GM12878 (cell line): ENCODE data around the gene BORCS6. TPM values are rescaled to one million over a fixed set of nuclear protein-coding genes. Genes with fewer than 3 reads are reported as not detected.

Experiments used
- ATF7 ChIP-seq: fragments of 450-650 bp; IDR thresholded peaks from 2 replicates; pipeline ENCODE4 v1.6.1; 2016; ENCODE audit warnings: low read depth, mild to moderate bottlenecking
- BHLHE40 ChIP-seq, 2 experiments: fragments of 450-650 bp in 1 of 2; IDR thresholded peaks; 2 replicates each; pipeline ENCODE4 v1.6.1; 2011 to 2017; ENCODE audit warnings: low read depth in 2 of 2, borderline replicate concordance in 1 of 2, improper control_type of control experiment in 1 of 2, low read length in 1 of 2, mild to moderate bottlenecking in 1 of 2
- BRCA1 ChIP-seq: IDR thresholded peaks from 2 replicates; pipeline ENCODE4 v1.6.1; 2011; ENCODE audit warnings: low read depth, low read length, improper control_type of control experiment
- EED ChIP-seq: sonication (generic); IDR thresholded peaks from 2 replicates; pipeline ENCODE4 v1.6.1; 2016; ENCODE audit warnings: antibody characterized with exemption, low read depth
- EP300 ChIP-seq, 2 experiments: fragments of 150-350 bp in 1 of 2; IDR thresholded peaks; 2 replicates each; pipeline ENCODE4 v1.6.1; 2011 to 2012; ENCODE audit warnings: low read depth in 2 of 2, low read length in 2 of 2, borderline replicate concordance in 1 of 2, improper control_type of control experiment in 1 of 2, inconsistent platforms in 1 of 2; ENCODE audit not compliant: control insufficient read depth in 1 of 2
- HCFC1 ChIP-seq: fragments of 150-350 bp; IDR thresholded peaks from 2 replicates; pipeline ENCODE4 v1.6.1; 2014; ENCODE audit warnings: low read length
- HSF1 ChIP-seq: fragments of 150-350 bp; IDR thresholded peaks from 2 replicates; pipeline ENCODE4 v1.6.1; 2014; ENCODE audit warnings: mild to moderate bottlenecking, low read depth, low read length
- PML ChIP-seq: IDR thresholded peaks from 2 replicates; pipeline ENCODE4 v1.6.1; 2012; ENCODE audit warnings: low read length, inconsistent platforms
- RAD51 ChIP-seq: fragments of 450-650 bp; IDR thresholded peaks from 2 replicates; pipeline ENCODE4 v1.6.1; 2016; ENCODE audit warnings: moderate library complexity, mild to moderate bottlenecking, inconsistent platforms
- RUNX3 ChIP-seq: IDR thresholded peaks from 2 replicates; pipeline ENCODE4 v1.6.1; 2012; ENCODE audit warnings: low read length, inconsistent platforms
- SKIL ChIP-seq: fragments of 450-650 bp; IDR thresholded peaks from 2 replicates; pipeline ENCODE4 v1.6.1; 2017; ENCODE audit warnings: mild to moderate bottlenecking, low read depth, inconsistent platforms; ENCODE audit not compliant: poor library complexity, severe bottlenecking
- STAT3 ChIP-seq: IDR thresholded peaks from 2 replicates; pipeline ENCODE4 v1.6.1; 2011; ENCODE audit warnings: low read depth, low read length, improper control_type of control experiment
- ZBTB40 ChIP-seq: fragments of 450-650 bp; IDR thresholded peaks from 2 replicates; pipeline ENCODE4 v1.6.1; 2016; ENCODE audit warnings: mild to moderate bottlenecking, moderate library complexity, borderline replicate concordance
- ZNF217 ChIP-seq: fragments of 450-650 bp; IDR thresholded peaks from 2 replicates; pipeline ENCODE4 v1.6.1; 2017; ENCODE audit warnings: antibody characterized with exemption, mild to moderate bottlenecking
- ZNF592 ChIP-seq: fragments of 450-650 bp; IDR thresholded peaks from 2 replicates; pipeline ENCODE4 v1.6.1; 2017; ENCODE audit warnings: mild to moderate bottlenecking, moderate library complexity
- ZZZ3 ChIP-seq: IDR thresholded peaks from 2 replicates; pipeline ENCODE4 v1.6.1; 2011; ENCODE audit warnings: low read depth; ENCODE audit not compliant: control insufficient read depth, insufficient read length
- polyA plus RNA-seq, 11 experiments: library from polyadenylated mRNA; depleted of rRNA in 4 of 11; unstranded in 6 of 11; stranded (reverse) in 5 of 11; fragments of >200 nt; fragmentation: Nextera tagmentation in 4 of 11; fragmentation: Illumina TruSeq in 1 of 11; extraction: Ambion mirVana in 4 of 11; extraction: Trizol in 1 of 11; gene quantifications; 1 replicate in 1 of 11; 2 replicates in 10 of 11; pipeline versions ENCODE4 v1.2.1 to v1.2.3, GENCODE V29; 2011 to 2016; ENCODE audit warnings: inconsistent platforms in 2 of 11, missing spikeins in 2 of 11, low read depth in 1 of 11
- total RNA-seq, 4 experiments: library from RNA; depleted of rRNA in 3 of 4; stranded (reverse); fragments of >200 nt in 3 of 4; fragmentation: Illumina TruSeq in 1 of 4; extraction: Trizol in 1 of 4; gene quantifications; 2 replicates each; pipeline versions ENCODE4 v1.2.1 to v1.2.3, GENCODE V29; 2013 to 2021

BORCS6 gene
- total and polyA plus RNA-seq, 10 of the 15 experiments (the other 5 are each of a cell fraction or from before 2014, with no cell fraction given): 0.37 to 14.1 (median 6.7) TPM

GRCh38 chr17:8138672-8139371, 51.2 kb downstream of the BORCS6 start (continued):
- TF ChIP-seq HCFC1 (peak; percentile 28; the same call in 1 of the 2 replicates), ZBTB40 (peak; percentile 62; the same call in 1 of the 2 replicates), BHLHE40 (IDR thresholded peaks at IDR 0.05; ENCODE audit: borderline replicate concordance in 1 of 2, low read depth in 2 of 2, low read length in 1 of 2) (peak; percentile 79 to 96), EED (peak; percentile 92), RAD51 (peak; percentile 3; the same call in 1 of the 2 replicates), ZZZ3 (no peak), PML (peak; percentile 70), EP300 (IDR thresholded peaks at IDR 0.05; ENCODE audit: borderline replicate concordance in 1 of 2, control insufficient read depth in 1 of 2, low read depth in 2 of 2, low read length in 2 of 2) (0 out of 4 replicates have a peak, but pooled peaks of 1 of the 2 experiments have one; percentile 4), SKIL (peak; percentile 70), ZNF217 (peak; percentile 84), HSF1 (no peak), STAT3 (no peak), ZNF592 (0 out of 2 replicates have a peak, but pooled peaks have one; percentile 47), BRCA1 (no peak; the same call in 1 of the 2 replicates), ATF7 (peak; percentile 48; the same call in 1 of the 2 replicates), RUNX3 (peak; percentile 71; the same call in 1 of the 2 replicates)
